ENCODE measurements around the gene NAMPT. TPM values are rescaled to one million over a fixed set of nuclear protein-coding genes. Genes with fewer than 3 reads are reported as not detected.

NAMPT gene
- total and polyA plus RNA-seq, 11 donors, result 34.4 to 573 (median 131) TPM

DNA sequence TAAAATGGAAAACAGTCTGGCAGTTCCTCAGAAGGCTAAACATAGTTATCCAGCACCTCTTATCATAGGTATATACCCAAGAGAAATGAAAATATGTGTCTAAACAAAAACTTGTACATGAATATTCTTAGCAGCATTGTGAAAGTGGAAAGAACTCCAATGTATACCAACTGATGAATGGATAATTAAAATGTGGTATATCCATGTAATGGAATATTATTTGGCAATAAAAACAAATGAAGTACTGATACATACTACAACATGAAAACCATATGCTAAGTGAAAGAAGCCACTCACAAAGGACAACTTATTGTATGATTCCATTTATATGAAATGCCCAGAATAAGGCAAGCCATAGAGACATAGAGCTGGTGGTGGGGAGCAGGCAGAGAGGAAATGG lies 32.2 kb upstream of the NAMPT start:
- Histone ChIP-seq H3K4me1 (peaks cover 0 to 21% (median 0%) of the 10 kb centered on the region in 12 donors), H3K4me3 (no peak overlapping the region), H3K36me3 (no peaks in the 10 kb centered on the region), H3K27ac (no peak overlapping the region), H3K9me3 (peaks cover 0 to 7% (median 0%) of the 10 kb centered on the region in 12 donors), H3K27me3 (peaks cover 0 to 5% (median 0%) of the 10 kb centered on the region in 9 donors)
- DNase-seq (no peak), ATAC-seq (no peak)
- no peak for TF ChIP-seq CTCF (IDR thresholded peaks at IDR 0.05)
- TF ChIP-seq POLR2A (IDR thresholded peaks at IDR 0.05), result no peak
- intact Hi-C loops (cut with DNase I), result no loop called here

DNA sequence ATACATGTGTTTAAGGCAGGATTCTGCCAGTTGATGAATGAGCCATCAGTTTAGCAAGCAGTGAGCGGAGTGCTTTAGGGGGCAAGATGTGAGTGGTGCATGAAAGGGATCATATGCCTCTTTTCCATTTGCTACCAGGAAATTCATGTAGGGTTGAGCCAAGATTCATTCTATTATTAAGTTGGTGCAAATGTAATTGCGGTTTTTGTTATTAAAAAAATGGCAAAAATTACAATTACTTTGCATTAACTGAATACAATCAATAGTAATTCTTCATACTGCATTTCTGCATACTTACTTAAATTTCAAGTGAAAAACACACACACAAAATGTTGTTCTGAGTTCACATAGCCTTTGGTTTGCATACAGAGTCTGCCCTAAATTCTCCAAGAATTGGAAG lies 30.1 kb upstream of the NAMPT start:
- ATAC-seq, result no peak
- no peak for DNase-seq
- no peak for TF ChIP-seq CTCF (IDR thresholded peaks at IDR 0.05)
- no peak for TF ChIP-seq POLR2A (IDR thresholded peaks at IDR 0.05)
- Histone ChIP-seq H3K4me3 (no peak overlapping the region), H3K4me1 (peaks cover 0 to 21% (median 0%) of the 10 kb centered on the region in 12 donors), H3K27me3 (no peaks in the 10 kb centered on the region), H3K27ac (peak overlapping the region in 2 of 12 donors; percentile 67 to 91), H3K36me3 (no peaks in the 10 kb centered on the region), H3K9me3 (peaks cover 0 to 7% (median 0%) of the 10 kb centered on the region in 12 donors)
- 88 to 93% (median 91%) methylated on average over 2 of the region's 2 CpGs for WGBS, 4 donors
- intact Hi-C loops (cut with DNase I), result no loop called here

- DNase-seq (no peak), ATAC-seq (peak in 3 of 4 donors; percentile 43 to 68 (median 68))
- Histone ChIP-seq H3K4me3 (no peak overlapping the region), H3K27ac (peak overlapping the region in 3 of 12 donors; percentile 61 to 91 (median 67)), H3K27me3 (no peaks in the 10 kb centered on the region), H3K4me1 (peaks cover 0 to 21% (median 0%) of the 10 kb centered on the region in 12 donors), H3K36me3 (no peaks in the 10 kb centered on the region), H3K9me3 (peaks cover 0 to 7% (median 0%) of the 10 kb centered on the region in 12 donors)
- TF ChIP-seq CTCF (IDR thresholded peaks at IDR 0.05) (no peak), POLR2A (IDR thresholded peaks at IDR 0.05) (no peak)
- 57 to 86% (median 78%) methylated on average over 2 of the region's 2 CpGs for WGBS, 4 donors
- intact Hi-C loops (cut with DNase I), result no loop called here
Measured at GRCh38 chr7:106313966-106314365, 29.2 kb upstream of the NAMPT start.

- WGBS, 4 donors, result 57 to 61% (median 60%) methylated on average over 2 of the region's 2 CpGs
- ATAC-seq (no peak), DNase-seq (no peak)
- Histone ChIP-seq H3K27me3 (no peaks in the 10 kb centered on the region), H3K4me3 (no peak overlapping the region), H3K9me3 (peaks cover 0 to 7% (median 0%) of the 10 kb centered on the region in 12 donors), H3K36me3 (no peaks in the 10 kb centered on the region), H3K27ac (peak overlapping the region in 4 of 12 donors; percentile 16 to 91 (median 38)), H3K4me1 (peaks cover 0 to 21% (median 0%) of the 10 kb centered on the region in 12 donors)
- TF ChIP-seq POLR2A (IDR thresholded peaks at IDR 0.05), result no peak
- TF ChIP-seq CTCF (IDR thresholded peaks at IDR 0.05), result no peak
- intact Hi-C loops (cut with DNase I), result no loop called here
Measured at GRCh38 chr7:106313456-106313901, 28.7 kb upstream of the NAMPT start.

All from heart left ventricle (tissue), 16 donors.